HepG2 (cell line): ENCODE results near the gene RFX7. TPM values are rescaled to one million over a fixed set of nuclear protein-coding genes. Genes with fewer than 3 reads are reported as not detected.

ENCODE experiments used
- ATAC-seq: fragments of 200-7000 bp; cut with Tn5 transposase; 3 replicates; pipeline ENCODE4 v1.9.1; 2020; ENCODE audit warnings: mild to moderate bottlenecking, moderate library complexity
- BruUV-seq: library from RNA; stranded (reverse); fragments of 400-500 nt; replicated peaks from 2 replicates; lab custom pipeline; 2021; lab: Mats Ljungman, UMichigan
- CTCF ChIA-PET: fragments of 300-600 bp; formaldehyde crosslinking; extraction: SDS; loops from one replicate; lab custom pipeline; 2021; ENCODE audit warnings: low total read pairs, inconsistent platforms, low intra/inter-chr PET ratio; lab: Yijun Ruan, JAX
- POLR2A ChIA-PET: fragments of 350-600 bp; sonication (Branson Sonifier 250); formaldehyde crosslinking; loops from one replicate; lab custom pipeline; 2020; ENCODE audit warnings: antibody characterized with exemption, inconsistent platforms; lab: Yijun Ruan, JAX
- DNase-seq: peaks from one replicate; pipeline ENCODE4 v3.0.0-alpha.2; 2015; ENCODE audit warnings: low spot score
- FAIRE-seq: peaks from 3 replicates; lab custom pipeline; 2011; peaks lifted over from hg19 to GRCh38; lab: Jason Lieb, UNC
- H2AFZ ChIP-seq: one replicate; pipeline ENCODE4 v1.6.1; 2011; ENCODE audit warnings: low read length, inconsistent platforms
- H3K27ac ChIP-seq: fragments of 300-600 bp; 3 replicates; pipeline ENCODE4 v1.8.0; 2011; ENCODE audit warnings: mixed run types, mild to moderate bottlenecking, mixed read lengths, low read length, inconsistent platforms; ENCODE audit not compliant: insufficient read depth; ENCODE audit errors: extremely low read length
- H3K27me3 ChIP-seq, 2 experiments: fragments of 200-600 bp in 1 of 2; 2 replicates in 1 of 2; 3 replicates in 1 of 2; pipeline versions ENCODE4 v1.6.0 to v1.8.0; 2011; ENCODE audit warnings: low read length in 2 of 2, mild to moderate bottlenecking in 2 of 2, moderate library complexity in 2 of 2, inconsistent platforms in 1 of 2; ENCODE audit not compliant: insufficient read depth in 2 of 2, control insufficient read depth in 1 of 2
- H3K36me3 ChIP-seq, 2 experiments: fragments of 200-600 bp in 1 of 2; replicated peaks in 1 of 2; 2 replicates in 1 of 2; 3 replicates in 1 of 2; pipeline versions ENCODE4 v1.5.1 to v1.8.0; 2011; ENCODE audit warnings: low read length in 2 of 2, inconsistent platforms in 1 of 2; ENCODE audit not compliant: insufficient read depth in 2 of 2, control insufficient read depth in 1 of 2
- H3K4me1 ChIP-seq: 2 replicates; pipeline ENCODE4 v1.5.1; 2012; ENCODE audit warnings: low read length, inconsistent platforms; ENCODE audit not compliant: insufficient read depth
- H3K4me2 ChIP-seq: 2 replicates; pipeline ENCODE4 v1.6.0; 2011; ENCODE audit warnings: low read depth, low read length, inconsistent platforms
- H3K4me3 ChIP-seq, 3 experiments: fragments of 200-600 bp in 1 of 3; sonication (generic), shearing (Covaris generic) in 1 of 3; replicated peaks in 1 of 3; 2 replicates each; pipeline ENCODE4 v1.5.1; 2011 to 2016; ENCODE audit warnings: low read length in 3 of 3, inconsistent platforms in 2 of 3, low read depth in 2 of 3, mild to moderate bottlenecking in 2 of 3, control low read depth in 1 of 3, mixed read lengths in 1 of 3; ENCODE audit not compliant: insufficient read depth in 1 of 3
- H3K79me2 ChIP-seq: one replicate; pipeline ENCODE4 v1.6.1; 2011; ENCODE audit warnings: low read length, inconsistent platforms; ENCODE audit not compliant: insufficient read depth
- H3K9ac ChIP-seq: 2 replicates; pipeline ENCODE4 v1.6.0; 2011; ENCODE audit warnings: mild to moderate bottlenecking, low read depth, low read length, inconsistent platforms; ENCODE audit not compliant: insufficient read depth
- H3K9me3 ChIP-seq: 2 replicates; pipeline ENCODE4 v1.5.1; 2012; ENCODE audit warnings: mild to moderate bottlenecking, low read length
- H4K20me1 ChIP-seq: 2 replicates; pipeline ENCODE4 v1.6.0; 2011; ENCODE audit warnings: inconsistent platforms, mild to moderate bottlenecking, low read length, moderate library complexity; ENCODE audit not compliant: insufficient read depth
- KLF15 ChIP-seq: sonication (generic); formaldehyde crosslinking; IDR thresholded peaks from 2 replicates; pipeline ENCODE4 v1.8.1; 2023; ENCODE audit warnings: borderline replicate concordance, mild to moderate bottlenecking, inconsistent platforms, missing genetic modification reagents, mixed read lengths
- NR0B2 ChIP-seq: sonication (generic); formaldehyde crosslinking; IDR thresholded peaks from 2 replicates; pipeline ENCODE4 v1.4.0; 2020; ENCODE audit warnings: mild to moderate bottlenecking, missing genetic modification reagents
- PITX1 ChIP-seq: sonication (generic); formaldehyde crosslinking; IDR thresholded peaks from 2 replicates; pipeline ENCODE4 v1.5.1; 2020; ENCODE audit warnings: mild to moderate bottlenecking, missing genetic modification reagents
- SIN3A ChIP-seq: IDR thresholded peaks from 2 replicates; pipeline ENCODE4 v1.6.1; 2011; ENCODE audit warnings: low read depth, mild to moderate bottlenecking, control low read depth, low read length, borderline replicate concordance
- SNRNP70 ChIP-seq: fragments of 200-400 bp; formaldehyde crosslinking; IDR thresholded peaks from 2 replicates; pipeline ENCODE4 v1.6.1; 2017; ENCODE audit warnings: mild to moderate bottlenecking, low read depth, low read length, moderate library complexity
- SUZ12 ChIP-seq: fragments of 150-350 bp; IDR thresholded peaks from 2 replicates; pipeline ENCODE4 v1.6.1; 2014; ENCODE audit warnings: low read depth, low read length
- ZNF614 ChIP-seq: IDR thresholded peaks from 2 replicates; pipeline ENCODE4 v1.6.1; 2018; ENCODE audit warnings: missing biosample characterization, missing genetic modification reagents, inconsistent platforms, borderline replicate concordance
- ZNF878 ChIP-seq: sonication (generic); formaldehyde crosslinking; IDR thresholded peaks from 2 replicates; pipeline ENCODE4 v1.8.1; 2023; ENCODE audit warnings: mild to moderate bottlenecking, missing genetic modification reagents, moderate library complexity
- WGBS: methylation state at CpG from one replicate; pipeline ENCODE4 v1.1.6; 2017; ENCODE audit warnings: low lambda C conversion rate; 5-methylcytosine and 5-hydroxymethylcytosine counted together
- in situ Hi-C: cut with HindIII; loops from 2 replicates; pipeline ENCODE4 v1.10.0; 2017; ENCODE audit warnings: low pct_unique_long_range_greater_than_20kb; ENCODE audit not compliant: extremely low pct_ligation_motif_present
- intact Hi-C: fragments of 100-400 bp; cut with micrococcal nuclease; formaldehyde crosslinking; loops from one replicate; pipeline ENCODE4 v1.10.0; 2022; ENCODE audit not compliant: unreplicated experiment
- polyA plus RNA-seq, 8 experiments: library from polyadenylated mRNA; depleted of rRNA in 3 of 8; stranded (reverse) in 7 of 8; unstranded in 1 of 8; fragments of >200 nt; fragmentation: Illumina TruSeq in 4 of 8; extraction: Trizol in 4 of 8; gene quantifications; 2 replicates each; pipeline versions ENCODE4 v1.2.1 to v1.2.3, GENCODE V29; 2011 to 2016; ENCODE audit warnings: low read depth in 4 of 8, missing spikeins in 1 of 8, mixed read lengths in 1 of 8; ENCODE audit not compliant: insufficient read depth in 1 of 8
- total RNA-seq, 5 experiments: library from RNA; depleted of rRNA; stranded (reverse); fragments of >200 nt; fragmentation: Illumina TruSeq; extraction: Trizol; gene quantifications; 2 replicates each; pipeline ENCODE4 v1.2.3, GENCODE V29; 2016; ENCODE audit warnings: low read depth in 1 of 5
- TF ChIP-seq, protein P1 (sequence below): IDR thresholded peaks from 2 replicates; pipeline ENCODE4 v1.6.1; 2016; ENCODE audit warnings: low read depth, control low read depth
- TF ChIP-seq, protein P2 (sequence below): sonication (generic); formaldehyde crosslinking; IDR thresholded peaks from 2 replicates; pipeline ENCODE4 v1.4.0; 2020; ENCODE audit warnings: missing genetic modification reagents, low read depth, mild to moderate bottlenecking, borderline replicate concordance

Gene RFX7
- total and polyA plus RNA-seq, 2 of the 13 experiments (the other 11 are each of a cell fraction or from before 2014, with no cell fraction given), result 8.5 to 10.4 TPM

GRCh38 chr15:56146756-56147155 is 96.9 kb downstream of the RFX7 start:
- Histone ChIP-seq H3K27ac (no peak overlapping the region), H2AFZ (no peak overlapping the region), H3K9me3 (no peaks in the 10 kb centered on the region), H4K20me1 (peaks cover 5% of the 10 kb centered on the region; the same call in 1 of the 2 replicates), H3K9ac (no peak overlapping the region), H3K4me1 (no peaks in the 10 kb centered on the region), H3K79me2 (peaks cover 26% of the 10 kb centered on the region), H3K4me3 (no peak overlapping the region), H3K36me3 (peaks cover 3 to 32% of the 10 kb centered on the region in 2 experiments; a peak in 4 of 5 replicates), H3K4me2 (no peak overlapping the region), H3K27me3 (no peaks in the 10 kb centered on the region)
- ChIA-PET POLR2A (no interaction called here), CTCF (no interaction called here)
- no peak for ATAC-seq
- intact Hi-C loops (no loop called here), in situ Hi-C loops (no loop called here)
- 98% methylated on average over 1 of the region's 1 CpG for WGBS
- no TSS peak for BruUV-seq
- TF ChIP-seq PITX1 (CRISPR knock-in tag) (no peak), KLF15 (no peak), SUZ12 (no peak), ZNF878 (CRISPR knock-in tag) (no peak), SNRNP70 (no peak), NR0B2 (CRISPR knock-in tag) (no peak), ZNF614 (no peak), SIN3A (no peak)
- TF ChIP-seq, protein P1, sequence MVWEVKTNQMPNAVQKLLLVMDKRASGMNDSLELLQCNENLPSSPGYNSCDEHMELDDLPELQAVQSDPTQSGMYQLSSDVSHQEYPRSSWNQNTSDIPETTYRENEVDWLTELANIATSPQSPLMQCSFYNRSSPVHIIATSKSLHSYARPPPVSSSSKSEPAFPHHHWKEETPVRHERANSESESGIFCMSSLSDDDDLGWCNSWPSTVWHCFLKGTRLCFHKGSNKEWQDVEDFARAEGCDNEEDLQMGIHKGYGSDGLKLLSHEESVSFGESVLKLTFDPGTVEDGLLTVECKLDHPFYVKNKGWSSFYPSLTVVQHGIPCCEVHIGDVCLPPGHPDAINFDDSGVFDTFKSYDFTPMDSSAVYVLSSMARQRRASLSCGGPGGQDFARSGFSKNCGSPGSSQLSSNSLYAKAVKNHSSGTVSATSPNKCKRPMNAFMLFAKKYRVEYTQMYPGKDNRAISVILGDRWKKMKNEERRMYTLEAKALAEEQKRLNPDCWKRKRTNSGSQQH (CRISPR knock-in tag), result no peak
- TF ChIP-seq, protein P2, sequence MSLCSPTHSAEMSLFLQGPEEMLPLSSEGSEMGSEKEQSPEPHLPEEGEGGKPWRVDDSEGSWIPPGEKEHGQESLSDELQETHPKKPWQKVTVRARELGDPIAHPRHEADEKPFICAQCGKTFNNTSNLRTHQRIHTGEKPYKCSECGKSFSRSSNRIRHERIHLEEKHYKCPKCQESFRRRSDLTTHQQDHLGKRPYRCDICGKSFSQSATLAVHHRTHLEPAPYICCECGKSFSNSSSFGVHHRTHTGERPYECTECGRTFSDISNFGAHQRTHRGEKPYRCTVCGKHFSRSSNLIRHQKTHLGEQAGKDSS (CRISPR knock-in tag), result no peak
- no peak for DNase-seq
- no peak for FAIRE-seq
